ENCODE results near the gene IMPG1. TPM values are rescaled to one million over a fixed set of nuclear protein-coding genes. Genes with fewer than 3 reads are reported as not detected.

Gene IMPG1
- total and polyA plus RNA-seq, 4 experiments from 2014 or later, result not detected

DNA sequence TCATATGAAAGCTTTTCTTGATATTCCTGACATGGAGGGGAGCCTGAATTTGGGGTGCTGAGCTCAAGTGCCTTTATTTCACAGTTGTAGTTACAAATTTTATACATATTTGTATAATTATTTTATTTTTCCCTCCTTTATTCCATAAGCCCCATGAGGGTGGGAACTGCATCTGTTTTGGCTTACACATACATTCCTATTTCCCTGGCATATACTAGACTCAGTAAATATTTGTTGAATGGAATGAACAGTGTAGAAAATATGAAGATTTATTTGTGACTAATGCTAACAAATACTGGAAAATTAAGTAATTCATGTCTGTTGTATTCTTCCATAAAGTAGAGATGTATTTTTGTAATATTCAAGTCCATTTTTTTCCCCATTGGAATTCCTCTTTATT, 196.3 kb downstream of the IMPG1 start:
- Mint-ChIP-seq H3K27ac (peak overlapping the region in 1 of 7 donors; percentile 67), H3K27me3 (no peaks in the 10 kb centered on the region), H3K4me3 (no peak overlapping the region), H3K36me3 (peaks cover 6 to 11% of the 10 kb centered on the region in 2 donors), H3K4me1 (no peaks in the 10 kb centered on the region), H3K9me3 (no peaks in the 10 kb centered on the region)
- no peaks in the 10 kb centered on the region for H3K9me3 ChIP-seq (ENCODE audit: control insufficient read depth in 1 of 2, low read length in 2 of 2)
- DNase-seq, result no peak
- no peaks in the 10 kb centered on the region for H3K4me1 ChIP-seq (ENCODE audit: insufficient read depth, low read length)
- no peak overlapping the region for H3K4me3 ChIP-seq (ENCODE audit: low read length in 2 of 2)
- ChIA-PET CTCF (ENCODE audit: partially characterized antibody) (interaction anchor here (10.6 kb wide), 1 partner anchor 17 kb away, joined by 78 read pairs; no protein-coding TSS in a partner anchor), POLR2A (ENCODE audit: partially characterized antibody) (no interaction called here)
- H3K27me3 ChIP-seq (ENCODE audit: insufficient read depth, low read length), result no peaks in the 10 kb centered on the region
- intact Hi-C loops (cut with micrococcal nuclease), result no loop called here
- H3K27ac ChIP-seq (ENCODE audit: low read depth, low read length), result no peak overlapping the region
- H3K36me3 ChIP-seq (ENCODE audit: insufficient read depth, low read length), result no peaks in the 10 kb centered on the region

- H3K27me3 ChIP-seq (ENCODE audit: insufficient read depth, low read length), result no peaks in the 10 kb centered on the region
- CTCF ChIA-PET (ENCODE audit: partially characterized antibody), result interaction anchor here (0.8 to 10.6 kb wide), 2 partner anchors 9 to 19 kb away, joined by 3 to 78 read pairs; no protein-coding TSS in a partner anchor
- H3K27ac Mint-ChIP-seq, result no peak overlapping the region
- no peaks in the 10 kb centered on the region for H3K36me3 ChIP-seq (ENCODE audit: insufficient read depth, low read length)
- no peak for DNase-seq
- H3K27me3 Mint-ChIP-seq, result no peaks in the 10 kb centered on the region
- H3K9me3 Mint-ChIP-seq, result no peaks in the 10 kb centered on the region
- H3K4me3 ChIP-seq (ENCODE audit: low read length in 2 of 2), result no peak overlapping the region
- no peak overlapping the region for H3K4me3 Mint-ChIP-seq
- H3K4me1 Mint-ChIP-seq, result no peaks in the 10 kb centered on the region
- POLR2A ChIA-PET (ENCODE audit: partially characterized antibody), result no interaction called here
- no peak overlapping the region for H3K27ac ChIP-seq (ENCODE audit: low read depth, low read length)
- intact Hi-C loops (cut with micrococcal nuclease), result no loop called here
- peaks cover 5 to 6% of the 10 kb centered on the region in 2 donors for H3K36me3 Mint-ChIP-seq
- H3K4me1 ChIP-seq (ENCODE audit: insufficient read depth, low read length), result no peaks in the 10 kb centered on the region
- H3K9me3 ChIP-seq (ENCODE audit: control insufficient read depth in 1 of 2, low read length in 2 of 2), result no peaks in the 10 kb centered on the region
Observed at GRCh38 chr6:75874224-75874623, 198.2 kb downstream of the IMPG1 start.
